Stimulated activated CD8-positive, alpha-beta memory T cell treated with anti-CD3 and anti-CD28 coated beads, Interleukin-7, amount 100 ng/mL, for 1 hour (primary cell): Measurements from ENCODE around the gene RHAG.
"Not testable (repeated sequence)": the region's sequence is repeated elsewhere in the genome, so short reads cannot be mapped to it uniquely, and the experiment has no call there.

ENCODE experiments used
- DNase-seq, 2 donors: peaks; one replicate each; pipeline ENCODE4 v3.0.0-alpha.2; 2020; ENCODE audit warnings: low read depth in 2 of 2

Gene RHAG

GRCh38 chr6:49635978-49636712 lies 494 bp downstream of the RHAG start:
- no peak for DNase-seq

- no peak for DNase-seq
These were observed 1.2 kb downstream of the RHAG start for GRCh38 chr6:49635480-49635879.

- no peak for DNase-seq
These were observed 1.8 kb downstream of the RHAG start for GRCh38 chr6:49634836-49635218.

- no peak for DNase-seq
These were observed 2.4 kb downstream of the RHAG start for GRCh38 chr6:49634092-49634835.

GRCh38 chr6:49633541-49633940 lies 3.1 kb downstream of the RHAG start:
- no peak for DNase-seq

GRCh38 chr6:49632727-49633126 lies 3.9 kb downstream of the RHAG start:
- DNase-seq: no peak

GRCh38 chr6:49629485-49630088 lies 7.1 kb downstream of the RHAG start:
- DNase-seq: not testable (repeated sequence)

GRCh38 chr6:49626811-49627210 lies 9.8 kb downstream of the RHAG start:
- DNase-seq: no peak

GRCh38 chr6:49618257-49618656 lies 18.4 kb downstream of the RHAG start:
- no peak for DNase-seq

GRCh38 chr6:49614144-49614543 lies 22.5 kb downstream of the RHAG start:
- DNase-seq: not testable (repeated sequence)

GRCh38 chr6:49609285-49609684 lies 27.4 kb downstream of the RHAG start:
- DNase-seq: no peak

GRCh38 chr6:49608275-49608674 lies 28.4 kb downstream of the RHAG start:
- DNase-seq: not testable (repeated sequence)

- no peak for DNase-seq
These were observed 29.2 kb downstream of the RHAG start for GRCh38 chr6:49607391-49607982.

GRCh38 chr6:49606721-49607390 lies 29.8 kb downstream of the RHAG start:
- no peak for DNase-seq

- DNase-seq: not testable (repeated sequence)
These were observed 32.6 kb downstream of the RHAG start for GRCh38 chr6:49604080-49604479.

- not testable (repeated sequence) for DNase-seq
These were observed 49.4 kb downstream of the RHAG start for GRCh38 chr6:49587262-49587661.

GRCh38 chr6:49582529-49582928 lies 54.1 kb downstream of the RHAG start:
- no peak for DNase-seq

- DNase-seq: no peak
These were observed 57.0 kb downstream of the RHAG start for GRCh38 chr6:49579649-49580048.

GRCh38 chr6:49576618-49577017 lies 60.0 kb downstream of the RHAG start:
- DNase-seq: no peak

GRCh38 chr6:49570474-49571079 lies 66.1 kb downstream of the RHAG start:
- no peak for DNase-seq

GRCh38 chr6:49565855-49566254 lies 70.8 kb downstream of the RHAG start:
- no peak for DNase-seq
